Erythroblast (primary cell): Measurements from ENCODE around the gene RNF138.
A peak's percentile ranks its signal among the peaks of the same experiment; 100 is the strongest.
"Not testable (repeated sequence)": the region's sequence is repeated elsewhere in the genome, so short reads cannot be mapped to it uniquely, and the experiment has no call there.

ENCODE experiments used
- DNase-seq, 2 experiments: peaks; one replicate each; lab custom pipeline; 2025; lab: John Stamatoyannopoulos, UW
- GATA1 ChIP-seq: IDR thresholded peaks from 2 replicates; pipeline ENCODE4 v1.6.1; 2011; ENCODE audit warnings: low read depth, mild to moderate bottlenecking, control low read depth, low read length, moderate library complexity
- POLR2A ChIP-seq: IDR thresholded peaks from 2 replicates; pipeline ENCODE4 v1.6.1; 2011; ENCODE audit warnings: mild to moderate bottlenecking, low read length

RNF138 gene

DNA sequence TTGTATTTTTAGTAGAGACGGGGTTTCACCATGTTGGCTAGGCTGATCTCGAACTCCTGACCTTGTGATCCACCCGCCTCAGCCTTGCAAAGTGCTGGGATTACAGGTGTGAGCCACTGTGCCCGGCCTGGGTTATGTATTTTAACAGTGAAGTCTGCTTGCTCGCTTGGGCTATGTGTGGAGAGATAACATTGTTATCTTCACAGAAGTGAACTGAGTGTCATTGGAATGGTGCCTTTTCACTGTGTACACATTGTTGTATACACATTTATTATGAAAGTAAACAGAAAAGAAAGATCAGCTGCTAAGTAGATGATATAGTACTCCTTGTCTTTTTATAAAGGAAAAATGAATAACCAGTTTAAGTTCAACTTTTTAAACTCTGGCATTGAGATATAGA lies 30.4 kb downstream of the RNF138 start:
- TF ChIP-seq GATA1 (no peak), POLR2A (no peak)
- DNase-seq = peak in 1 of 2 experiments; percentile 42

DNA sequence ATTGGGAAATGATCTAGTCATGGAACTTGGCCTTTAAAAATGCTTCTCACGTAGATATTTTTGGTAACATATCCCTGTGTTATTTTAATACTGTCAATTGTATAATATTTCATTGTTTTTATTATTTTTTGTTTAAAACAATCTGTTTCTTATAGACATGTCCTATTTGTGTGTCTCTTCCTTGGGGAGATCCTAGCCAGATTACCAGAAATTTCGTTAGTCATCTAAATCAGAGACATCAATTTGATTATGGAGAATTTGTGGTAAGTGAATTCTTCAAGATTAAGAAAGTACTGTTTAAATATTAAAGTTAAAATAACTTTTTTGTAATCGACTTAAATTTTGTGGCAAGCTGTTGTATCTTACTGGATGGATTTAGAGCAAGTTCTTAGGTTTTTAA lies 34.9 kb downstream of the RNF138 start:
- no peak for DNase-seq
- TF ChIP-seq POLR2A (no peak), GATA1 (no peak)

DNA sequence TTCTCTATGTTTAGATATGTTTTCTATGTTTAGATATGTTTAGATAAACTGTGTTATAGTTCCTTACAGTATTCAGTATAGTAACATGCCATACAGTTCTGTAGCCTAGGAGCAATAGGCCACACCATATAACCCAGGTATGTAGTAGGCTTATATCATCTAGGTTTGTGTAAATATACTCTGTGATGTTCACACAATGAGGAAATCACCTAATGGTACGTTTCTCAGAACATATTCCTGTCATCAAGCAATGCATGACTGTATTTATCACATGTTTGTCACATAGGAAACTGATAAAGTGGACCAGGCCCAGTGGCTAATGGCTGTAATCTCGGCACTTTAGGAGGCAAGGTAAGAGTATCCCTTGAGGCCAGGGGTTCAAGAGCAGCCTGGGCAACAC lies 44.0 kb downstream of the RNF138 start:
- no peak for TF ChIP-seq POLR2A
- no peak for TF ChIP-seq GATA1
- DNase-seq = no peak

DNA sequence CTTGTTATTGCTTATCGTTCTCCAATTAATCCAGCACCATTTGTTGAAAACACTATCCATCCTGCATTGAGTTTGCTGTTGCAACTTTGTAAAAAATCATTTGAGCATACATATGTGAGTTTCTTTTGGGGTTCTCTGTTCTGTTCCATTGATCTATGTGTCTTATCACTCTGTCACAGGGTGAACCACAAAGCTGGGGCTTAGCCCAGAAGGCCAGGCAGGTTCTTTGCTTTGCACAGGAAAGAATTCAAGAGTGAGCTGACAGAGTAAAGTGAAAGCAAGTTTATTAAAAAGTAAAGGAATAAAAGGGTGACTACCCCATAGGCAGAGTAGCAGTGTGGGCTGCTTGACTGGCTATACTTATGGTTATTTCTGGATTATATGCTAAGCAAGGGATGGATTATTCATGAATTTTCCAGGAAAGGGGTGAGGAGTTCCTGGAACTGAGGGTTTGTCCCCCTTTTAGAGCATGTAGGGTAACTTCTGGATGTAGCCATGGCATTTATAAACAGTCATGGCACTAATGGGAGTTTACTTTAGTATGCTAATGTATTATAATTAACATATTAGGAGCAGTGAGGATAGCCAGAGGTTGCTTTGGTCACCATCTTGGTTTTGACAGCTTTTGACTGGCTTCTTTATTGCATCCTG lies 46.8 kb downstream of the RNF138 start:
- peak; percentile 63 to 82 for DNase-seq
- TF ChIP-seq GATA1 = no peak
- TF ChIP-seq POLR2A = no peak

DNA sequence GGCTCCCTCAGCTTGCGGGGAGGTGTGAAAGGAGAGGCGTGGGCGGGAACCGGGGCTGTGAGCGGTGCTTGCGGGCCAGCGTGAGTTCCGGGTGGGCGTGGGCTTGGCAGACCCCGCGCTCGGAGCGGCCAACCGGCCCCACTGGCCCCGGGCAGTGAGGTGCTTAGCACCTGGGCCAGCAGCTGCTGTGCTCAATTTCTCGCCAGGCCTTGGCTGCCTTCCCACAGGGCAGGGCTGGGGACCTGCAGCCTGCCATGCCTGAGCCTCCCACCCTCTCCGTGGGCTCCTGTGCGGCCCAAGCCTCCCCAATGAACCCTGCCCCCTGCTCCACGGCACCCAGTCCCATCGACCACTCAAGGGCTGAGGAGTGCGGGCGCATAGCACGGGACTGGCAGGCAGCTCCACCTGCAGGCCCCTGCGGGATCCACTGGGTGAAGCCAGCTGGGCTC lies 48.2 kb downstream of the RNF138 start:
- TF ChIP-seq POLR2A (no peak), GATA1 (no peak)
- no peak for DNase-seq

DNA sequence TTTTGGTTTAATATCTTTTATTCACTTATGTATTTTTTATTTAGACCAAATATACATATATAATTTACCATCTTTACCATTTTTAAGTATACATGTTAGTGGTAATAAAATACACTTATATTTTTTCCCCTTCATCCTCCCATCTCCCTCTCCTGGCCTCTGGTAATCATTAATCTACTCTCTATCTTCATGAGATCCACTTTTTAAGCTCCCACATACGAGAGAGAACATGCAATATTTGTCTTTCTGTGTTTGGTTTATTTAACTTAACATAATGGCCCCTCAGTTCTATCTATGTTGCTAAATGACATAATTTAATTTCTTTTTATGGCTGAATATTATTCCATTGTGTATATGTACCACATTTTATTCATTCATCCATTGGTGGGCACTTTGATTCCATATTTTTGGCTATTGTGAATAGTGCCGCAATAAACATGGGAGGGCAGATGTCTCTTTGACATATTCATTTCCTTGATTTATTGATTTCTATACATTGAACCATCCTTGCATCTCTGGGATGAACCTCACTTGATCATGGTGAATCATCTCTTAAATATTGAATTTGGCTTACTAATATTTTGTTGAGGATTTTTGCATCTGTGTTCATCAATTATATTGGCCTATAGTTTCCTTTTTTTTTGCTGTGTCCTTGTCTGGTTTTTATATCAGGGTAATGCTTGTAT lies 56.7 kb downstream of the RNF138 start:
- TF ChIP-seq POLR2A = no peak
- TF ChIP-seq GATA1 = no peak
- no peak for DNase-seq

DNA sequence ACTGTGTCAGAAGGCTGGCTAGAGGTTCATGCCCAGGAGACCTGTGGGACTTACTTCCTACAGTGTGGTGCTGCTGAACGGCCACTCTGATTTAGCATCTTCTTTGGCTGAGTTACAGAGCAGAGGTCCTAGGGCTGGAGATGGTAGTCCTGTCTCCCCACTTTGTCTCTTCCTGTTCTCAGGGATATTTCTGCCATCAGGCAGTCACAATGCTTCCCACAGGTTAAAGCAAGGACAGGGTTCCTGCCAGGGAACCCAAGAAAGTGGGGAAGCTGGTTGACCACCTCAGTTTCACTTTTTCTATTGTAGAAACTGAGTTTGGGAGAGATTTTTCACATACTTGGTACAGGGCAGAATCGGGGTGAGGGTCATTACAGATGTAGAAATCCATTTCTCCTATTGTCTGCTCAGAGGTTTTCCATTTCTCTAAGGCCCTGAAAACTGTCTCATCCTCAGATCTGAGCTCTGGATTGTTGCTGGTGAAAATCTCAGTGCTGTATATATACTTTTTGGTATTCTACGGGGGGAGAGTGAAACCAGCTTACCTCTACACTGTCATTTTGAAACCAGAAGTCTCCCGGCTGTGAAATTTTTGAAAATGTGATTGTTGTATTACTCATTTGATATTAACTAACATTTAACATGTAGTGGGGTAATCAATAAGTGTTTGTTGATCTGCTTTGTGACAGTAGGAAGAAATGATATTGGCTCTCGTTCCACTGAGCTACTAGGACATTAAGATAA lies 61.2 kb downstream of the RNF138 start:
- DNase-seq = no peak
- no peak for TF ChIP-seq GATA1
- TF ChIP-seq POLR2A = no peak

DNA sequence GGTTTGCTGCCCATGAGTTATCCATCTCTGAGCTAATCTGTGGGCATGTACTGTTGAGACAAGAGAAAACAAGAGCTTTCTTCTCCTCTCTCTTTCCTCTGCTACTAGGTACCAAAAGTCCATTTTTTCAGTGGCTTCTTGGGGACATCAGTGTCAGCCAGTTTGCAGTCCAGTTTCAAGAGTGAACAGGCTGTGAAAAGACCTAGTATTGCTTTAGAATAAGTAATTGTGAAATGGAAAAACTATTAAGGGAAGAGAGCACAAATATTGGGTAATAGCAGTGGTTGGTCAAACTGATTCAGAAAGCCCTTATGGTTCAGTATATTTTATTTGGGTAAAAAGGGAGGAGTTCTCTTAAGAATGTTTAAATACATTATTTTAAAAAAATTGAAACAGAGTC lies 65.2 kb downstream of the RNF138 start:
- DNase-seq = no peak
- TF ChIP-seq GATA1 (no peak), POLR2A (no peak)

DNA sequence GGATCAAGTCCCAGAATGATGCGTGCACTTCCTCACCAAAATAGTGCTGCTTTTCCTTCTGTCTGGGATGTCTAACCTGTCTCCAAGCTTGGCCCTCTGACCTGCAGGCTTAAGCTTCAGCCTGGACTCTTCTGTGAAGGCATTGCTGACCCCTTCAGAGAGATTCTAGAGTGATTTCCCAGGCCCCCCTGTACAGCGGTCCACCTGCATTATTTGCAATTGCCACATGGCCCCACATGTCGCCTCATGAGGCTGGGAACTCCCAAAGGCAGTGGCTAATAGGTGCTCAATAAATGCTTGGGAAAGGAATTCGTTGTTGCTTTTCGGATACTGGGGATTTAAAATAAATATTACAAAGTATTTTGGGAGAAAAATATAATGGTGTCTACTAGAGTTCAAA lies 65.9 kb downstream of the RNF138 start:
- TF ChIP-seq GATA1 (no peak), POLR2A (no peak)
- no peak for DNase-seq

DNA sequence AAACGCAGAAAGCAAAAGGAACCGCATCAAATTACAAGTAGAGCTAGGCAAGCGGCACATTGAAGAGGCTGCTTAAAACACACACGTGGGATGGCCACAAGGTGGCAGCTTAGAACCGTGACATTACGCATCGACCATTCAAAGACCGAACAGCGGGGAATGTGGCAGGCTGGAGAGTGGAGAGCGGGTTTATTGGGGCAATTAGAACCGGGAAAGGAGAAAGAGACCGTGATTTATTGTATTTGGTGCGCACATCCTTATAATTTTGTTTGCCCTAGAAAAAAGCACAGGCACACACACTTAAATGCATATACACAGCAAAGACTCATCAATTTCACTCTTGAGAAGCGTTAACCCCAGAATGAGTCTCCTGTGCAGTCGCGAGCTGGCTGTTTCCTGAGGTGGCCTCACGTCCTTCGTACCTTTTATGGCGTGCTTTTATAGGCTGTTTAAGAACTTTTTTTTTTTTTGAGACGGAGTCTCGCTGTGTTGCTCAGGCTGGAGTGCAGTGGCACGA lies 66.5 kb downstream of the RNF138 start:
- no peak for TF ChIP-seq POLR2A
- peak; percentile 81 to 87 for DNase-seq

DNA sequence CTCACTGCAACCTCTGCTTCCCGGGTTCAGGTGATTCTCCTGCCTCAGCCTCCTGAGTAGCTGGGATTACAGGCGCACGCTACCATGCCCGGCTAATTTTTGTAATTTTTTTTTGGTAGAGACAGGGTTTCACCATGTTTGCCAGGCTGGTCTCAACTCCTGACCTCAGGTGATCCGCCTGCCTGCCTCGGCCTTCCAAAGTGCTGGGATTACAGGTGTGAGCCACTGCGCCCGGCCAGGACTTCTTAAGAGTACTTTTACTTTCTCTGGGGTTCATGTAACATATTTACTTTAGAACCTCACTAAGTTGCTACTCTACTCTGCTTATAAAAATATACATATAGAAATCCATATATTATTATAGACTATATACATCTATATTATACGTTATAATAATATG lies 67.0 kb downstream of the RNF138 start:
- not testable (repeated sequence) for DNase-seq

DNA sequence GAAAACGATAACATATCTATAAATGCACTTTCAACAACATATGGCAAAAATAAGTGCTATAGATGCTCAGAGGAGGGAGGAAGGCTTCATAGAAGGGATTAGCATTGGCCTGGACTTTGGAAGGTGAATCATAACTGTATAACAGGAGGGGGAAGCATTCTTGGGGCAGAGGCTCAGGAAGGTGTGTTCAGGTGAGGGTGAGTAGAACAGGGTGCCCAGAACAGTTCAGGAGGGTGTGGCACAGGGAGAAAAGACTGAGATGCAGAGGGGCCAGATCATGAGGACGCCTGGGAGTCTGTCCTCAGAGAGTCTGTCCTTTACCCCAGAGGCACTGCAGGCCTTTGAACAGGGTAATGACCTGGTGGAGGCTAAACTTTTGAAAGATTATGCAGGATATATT lies 68.9 kb downstream of the RNF138 start:
- no peak for DNase-seq
- TF ChIP-seq GATA1 = no peak
- no peak for TF ChIP-seq POLR2A

DNA sequence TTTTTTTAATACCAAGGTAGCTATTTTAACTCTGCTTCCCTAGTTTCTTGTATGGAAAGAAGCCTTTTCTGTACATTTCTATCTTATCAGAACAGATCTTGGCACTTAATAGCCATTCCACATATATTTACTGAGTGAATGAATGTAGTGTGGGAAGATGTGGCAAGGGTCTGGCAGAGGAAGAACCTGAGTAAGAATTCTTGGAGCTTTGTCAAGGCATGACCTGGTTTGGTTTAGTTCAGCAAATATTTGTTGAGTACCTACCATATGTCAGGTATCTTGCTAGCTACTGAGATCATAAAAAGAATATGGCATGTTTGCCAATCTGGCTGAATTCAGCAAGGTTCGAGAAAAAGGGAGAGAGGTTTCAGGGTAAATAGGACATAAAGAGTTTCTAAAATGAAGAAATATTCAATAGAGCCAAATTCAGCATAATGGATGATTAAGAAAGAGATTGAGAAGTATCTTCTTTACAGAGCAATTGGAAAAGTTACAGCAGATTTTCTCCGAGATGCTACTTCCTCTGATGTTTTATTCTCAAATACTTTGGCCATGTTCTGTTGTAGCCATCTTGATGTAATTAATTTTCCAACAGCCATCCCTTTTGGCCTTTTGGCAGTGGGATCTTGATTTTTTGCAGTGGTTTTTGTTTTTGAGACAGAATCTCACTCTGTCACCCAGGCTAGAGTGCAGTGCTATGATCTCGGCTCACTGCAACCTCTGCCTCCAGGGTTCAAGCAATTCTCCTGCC lies 76.5 kb downstream of the RNF138 start:
- DNase-seq = no peak
- TF ChIP-seq GATA1 (no peak), POLR2A (no peak)

DNA sequence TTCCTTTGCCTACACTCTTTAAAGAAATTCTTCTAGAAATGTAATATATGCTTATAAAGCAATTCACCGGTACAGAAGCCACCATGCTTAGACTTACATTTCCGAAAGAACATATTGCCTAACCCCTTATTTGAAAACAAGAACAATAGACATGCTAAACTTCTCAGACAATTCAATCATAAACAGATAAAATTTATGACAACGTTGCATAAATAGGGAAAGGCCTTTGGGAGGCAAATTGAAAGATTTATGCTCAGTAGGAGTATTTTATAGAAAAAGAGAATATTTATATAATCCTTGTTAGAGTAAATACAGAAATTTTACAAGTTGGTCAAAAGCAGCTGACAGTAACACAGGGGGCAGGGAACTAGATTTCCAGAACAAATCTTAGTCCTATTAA lies 82.0 kb downstream of the RNF138 start:
- DNase-seq = no peak
- TF ChIP-seq GATA1 (no peak), POLR2A (no peak)
